OCI-LY1 (cell line): ENCODE measurements around the gene HLA-DRA.

Experiments
- CTCF ChIP-seq: fragments of 200-600 bp; sonication (generic), shearing (Covaris generic); IDR thresholded peaks from 2 replicates; pipeline ENCODE4 v1.5.1; 2017; ENCODE audit warnings: mild to moderate bottlenecking, antibody characterized with exemption, low read length, moderate library complexity, mixed read lengths
- EZH2 ChIP-seq: fragments of 200-600 bp; sonication (generic), shearing (Covaris generic); IDR thresholded peaks from 2 replicates; pipeline ENCODE4 v1.8.0; 2017; ENCODE audit warnings: borderline replicate concordance, mixed run types, mild to moderate bottlenecking, antibody characterized with exemption, low read length, moderate library complexity, mixed read lengths

GRCh38 chr6:32459781-32460424, 20.2 kb downstream of the HLA-DRA start:
- TF ChIP-seq CTCF (no peak), EZH2 (no peak)
